Right lobe of liver (tissue), 4 donors: ENCODE measurements around the gene TREH.

Experiments
- CTCF ChIP-seq, 4 donors: fragments of 200-600 bp in 3 of 4; fragments of 450-650 bp in 1 of 4; IDR thresholded peaks; one replicate each; pipeline versions ENCODE4 v1.5.1 to v1.8.0; 2016 to 2022; ENCODE audit warnings: antibody characterized with exemption in 4 of 4, mild to moderate bottlenecking in 2 of 4
- POLR2A ChIP-seq: fragments of 450-650 bp; IDR thresholded peaks from one replicate; pipeline ENCODE4 v1.6.1; 2017; ENCODE audit warnings: antibody characterized with exemption, mild to moderate bottlenecking
- donor health status: DM: no; HTN: no; CAD: no.
- donor health status: DM: no; HTN: no; CAD: no.
- donor health status: DM: no; HTN: yes; CAD: no.

DNA sequence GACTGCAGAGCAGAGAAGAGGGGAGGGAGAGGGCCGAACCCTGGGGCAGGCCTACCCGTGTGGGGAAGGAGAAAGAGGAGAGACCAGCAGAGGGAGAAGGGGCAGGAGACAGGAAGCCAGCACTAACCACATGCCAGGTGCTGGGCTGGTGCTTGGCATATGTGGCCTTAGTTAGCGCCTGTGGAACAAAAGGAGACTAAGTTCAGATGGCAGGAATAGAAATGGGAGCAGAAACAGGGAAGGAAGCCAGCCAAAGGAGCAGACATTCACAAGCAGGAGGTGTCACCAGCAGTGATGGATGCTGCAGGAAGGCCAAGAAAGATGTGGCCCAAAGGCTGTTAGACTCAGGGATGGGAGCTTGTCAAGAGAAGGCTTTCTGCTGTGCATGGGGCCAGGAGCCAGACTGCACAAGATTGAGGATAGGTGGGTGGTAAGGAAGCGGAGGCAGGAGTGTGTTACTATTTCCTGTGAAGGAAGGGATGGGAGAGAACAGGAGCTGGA, 26.7 kb downstream of the TREH start:
- TF ChIP-seq CTCF (IDR thresholded peaks at IDR 0.05) (no peak), POLR2A (no peak)
